Mammary epithelial cell (primary cell): ENCODE measurements around the gene RXRA.

ENCODE experiments used
- EZH2 ChIP-seq: IDR thresholded peaks from 2 replicates; pipeline ENCODE4 v1.6.1; 2012; ENCODE audit warnings: low read length, inconsistent platforms, borderline replicate concordance
- TF ChIP-seq, protein P1 (sequence below), 2 donors: IDR thresholded peaks in 1 of 2; conservative IDR thresholded peaks in 1 of 2; 2 replicates each; pipeline ENCODE4 v1.5.1; 2011 to 2012; ENCODE audit warnings: inconsistent platforms in 2 of 2, low read length in 2 of 2, mild to moderate bottlenecking in 2 of 2, control low read depth in 1 of 2, low read depth in 1 of 2; ENCODE audit not compliant: insufficient read depth in 1 of 2; ENCODE audit errors: extremely low read depth in 1 of 2

DNA sequence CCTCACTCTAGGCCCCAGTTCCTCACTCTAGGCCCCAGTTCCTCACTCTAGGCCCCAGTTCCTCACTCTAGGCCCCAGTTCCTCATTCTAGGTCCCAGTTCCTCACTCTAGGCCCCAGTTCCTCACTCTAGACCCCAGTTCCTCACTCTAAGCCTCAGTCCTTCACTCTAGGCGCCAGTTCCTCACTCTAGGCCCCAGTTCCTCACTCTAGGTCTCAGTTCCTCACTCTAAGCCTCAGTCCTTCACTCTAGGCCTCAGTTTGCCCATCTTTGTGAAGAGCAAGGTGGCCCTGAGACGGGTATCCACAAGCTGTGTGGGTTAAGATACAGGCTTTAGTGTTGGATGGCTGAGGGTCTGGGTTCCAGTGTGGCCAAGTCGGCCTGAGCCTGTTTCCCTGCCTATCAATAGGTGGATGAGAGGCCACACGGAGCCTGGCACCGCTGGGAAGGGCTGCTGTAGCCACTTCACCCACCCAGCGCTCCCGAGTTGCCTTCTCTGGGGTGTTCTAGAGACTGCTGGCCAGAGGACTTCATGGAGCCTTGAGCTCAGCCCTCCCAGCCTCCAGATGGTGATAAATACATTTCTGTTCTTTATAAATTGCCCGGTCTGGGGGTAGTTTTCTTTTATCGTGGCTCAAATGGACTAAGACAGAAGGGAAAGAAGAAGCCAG lies 150.2 kb downstream of the RXRA start:
- TF ChIP-seq, protein P1, sequence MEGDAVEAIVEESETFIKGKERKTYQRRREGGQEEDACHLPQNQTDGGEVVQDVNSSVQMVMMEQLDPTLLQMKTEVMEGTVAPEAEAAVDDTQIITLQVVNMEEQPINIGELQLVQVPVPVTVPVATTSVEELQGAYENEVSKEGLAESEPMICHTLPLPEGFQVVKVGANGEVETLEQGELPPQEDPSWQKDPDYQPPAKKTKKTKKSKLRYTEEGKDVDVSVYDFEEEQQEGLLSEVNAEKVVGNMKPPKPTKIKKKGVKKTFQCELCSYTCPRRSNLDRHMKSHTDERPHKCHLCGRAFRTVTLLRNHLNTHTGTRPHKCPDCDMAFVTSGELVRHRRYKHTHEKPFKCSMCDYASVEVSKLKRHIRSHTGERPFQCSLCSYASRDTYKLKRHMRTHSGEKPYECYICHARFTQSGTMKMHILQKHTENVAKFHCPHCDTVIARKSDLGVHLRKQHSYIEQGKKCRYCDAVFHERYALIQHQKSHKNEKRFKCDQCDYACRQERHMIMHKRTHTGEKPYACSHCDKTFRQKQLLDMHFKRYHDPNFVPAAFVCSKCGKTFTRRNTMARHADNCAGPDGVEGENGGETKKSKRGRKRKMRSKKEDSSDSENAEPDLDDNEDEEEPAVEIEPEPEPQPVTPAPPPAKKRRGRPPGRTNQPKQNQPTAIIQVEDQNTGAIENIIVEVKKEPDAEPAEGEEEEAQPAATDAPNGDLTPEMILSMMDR (conservative IDR thresholded peaks at IDR 0.05 in 1 of 2, IDR thresholded peaks at IDR 0.05 in 1 of 2; ENCODE audit: extremely low read depth in 1 of 2, insufficient read depth in 1 of 2, low read depth in 1 of 2, low read length in 2 of 2) = no peak
- TF ChIP-seq EZH2 = no peak
